ENCODE results near the gene RPL18A. TPM values are rescaled to one million over a fixed set of nuclear protein-coding genes. Genes with fewer than 3 reads are reported as not detected.

Gene RPL18A
- total RNA-seq, 1 experiment from 2014 or later, result 2,837 TPM

DNA sequence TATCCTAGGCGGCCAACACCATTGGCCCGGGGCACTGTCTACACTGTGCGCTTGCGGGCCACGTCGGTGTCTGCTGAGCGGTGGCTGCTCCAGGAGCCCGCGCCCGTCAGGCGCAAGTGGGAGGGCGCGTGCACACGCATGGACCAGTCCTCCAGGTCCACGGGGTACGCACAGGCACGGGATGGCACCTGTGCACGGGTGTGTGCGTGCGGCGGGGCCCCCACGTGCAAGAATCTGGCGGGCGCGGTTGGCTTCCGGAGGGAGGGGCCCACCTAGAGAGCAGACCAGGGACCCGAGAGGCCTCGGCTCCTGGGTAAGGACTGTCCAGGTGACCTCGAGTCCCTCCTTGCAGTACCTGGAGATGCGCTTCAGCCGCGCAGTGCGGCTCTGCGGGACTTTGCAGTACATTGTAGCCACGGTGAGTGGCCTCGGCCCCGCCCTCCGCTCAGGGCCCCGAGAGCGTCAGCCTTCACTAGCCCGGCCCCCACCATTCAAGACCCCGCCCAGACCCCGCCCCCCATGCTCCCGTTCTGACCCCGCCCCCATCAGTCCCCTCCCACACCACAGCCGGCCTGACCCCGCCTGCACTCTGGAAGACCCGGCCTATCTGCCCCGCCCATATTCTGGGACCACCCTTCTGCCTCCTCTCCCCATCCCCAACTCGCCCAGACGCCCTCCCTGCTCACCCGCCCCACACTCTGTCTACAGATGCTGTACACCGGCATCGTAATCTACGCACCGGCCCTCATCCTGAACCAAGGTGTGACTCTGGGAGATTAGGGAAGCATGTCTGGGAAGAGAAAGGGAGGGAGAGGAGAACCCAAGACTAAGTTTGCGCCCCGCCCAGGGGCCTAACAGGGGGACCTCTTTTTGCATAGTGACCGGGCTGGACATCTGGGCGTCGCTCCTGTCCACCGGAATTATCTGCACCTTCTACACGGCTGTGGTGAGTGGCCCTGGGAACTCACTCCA lies 14.4 kb downstream of the RPL18A start:
- Histone ChIP-seq H4K91ac (ENCODE audit: insufficient read length, low read depth, low read length) (no peak overlapping the region), H2AFZ (ENCODE audit: low read length) (peak overlapping the region; percentile 84), H4K5ac (ENCODE audit: insufficient read length, low read depth, low read length) (no peak overlapping the region), H3K23me2 (ENCODE audit: insufficient read length, low read depth, low read length, poor library complexity, severe bottlenecking) (peaks cover 8% of the 10 kb centered on the region), H3T11ph (ENCODE audit: low read length) (no peak overlapping the region), H2BK15ac (ENCODE audit: low read depth, low read length) (no peak overlapping the region), H3K27me3 (ENCODE audit: insufficient read depth, low read length) (no peaks in the 10 kb centered on the region; the same call in 1 of the 2 replicates), H2BK5ac (ENCODE audit: insufficient read length, low read length) (no peak overlapping the region), H3K9me3 (ENCODE audit: control insufficient read depth, low read depth, low read length) (no peaks in the 10 kb centered on the region), H3K14ac (ENCODE audit: insufficient read depth, low read length) (no peak overlapping the region), H3K4me1 (ENCODE audit: insufficient read depth, low read length) (no peaks in the 10 kb centered on the region), H4K8ac (replicated peaks; ENCODE audit: insufficient read length, low read depth, low read length) (no peak overlapping the region), H2AK5ac (ENCODE audit: insufficient read length, low read length) (no peak overlapping the region), H3K9ac (ENCODE audit: extremely low read depth, insufficient read length, low read length) (no peak overlapping the region), H3K18ac (ENCODE audit: insufficient read length, low read depth, low read length) (no peak overlapping the region), H3K4ac (ENCODE audit: low read depth, low read length) (no peak overlapping the region), H2BK12ac (ENCODE audit: insufficient read length, low read depth, low read length) (no peak overlapping the region), H3K23ac (ENCODE audit: insufficient read length, low read depth, low read length) (no peak overlapping the region), H4K20me1 (ENCODE audit: control insufficient read depth, insufficient read depth, insufficient read length) (no peaks in the 10 kb centered on the region), H3K79me1 (ENCODE audit: insufficient read depth, low read depth, low read length, poor library complexity, severe bottlenecking) (no peaks in the 10 kb centered on the region), H3K27ac (ENCODE audit: insufficient read length, low read depth, low read length) (no peak overlapping the region), H3K4me2 (ENCODE audit: insufficient read depth, insufficient read length, low read length) (peak overlapping the region; percentile 93), H2BK20ac (ENCODE audit: low read depth, low read length, poor library complexity, severe bottlenecking) (no peak overlapping the region), H3K79me2 (ENCODE audit: insufficient read depth, low read length) (no peaks in the 10 kb centered on the region), H3K56ac (ENCODE audit: insufficient read length, low read depth, low read length) (no peak overlapping the region), H2BK120ac (ENCODE audit: low read depth, low read length, poor library complexity, severe bottlenecking) (no peak overlapping the region)
- DNase-seq, result peak; percentile 91
- Mint-ChIP-seq H3K27ac (no peak overlapping the region; a peak in 1 of 7 replicates), H3K9me3 (no peaks in the 10 kb centered on the region; a peak in 1 of 5 replicates), H3K4me1 (peaks cover 3 to 10% of the 10 kb centered on the region in 2 experiments), H3K4me3 (peak overlapping the region; percentile 67 to 78), H3K36me3 (ENCODE audit: insufficient read depth in 1 of 3, low read depth in 3 of 3) (no peaks in the 10 kb centered on the region; a peak in 1 of 7 replicates), H3K27me3 (ENCODE audit: low read depth) (peaks cover 32% of the 10 kb centered on the region)
- TF ChIP-seq, protein P1, sequence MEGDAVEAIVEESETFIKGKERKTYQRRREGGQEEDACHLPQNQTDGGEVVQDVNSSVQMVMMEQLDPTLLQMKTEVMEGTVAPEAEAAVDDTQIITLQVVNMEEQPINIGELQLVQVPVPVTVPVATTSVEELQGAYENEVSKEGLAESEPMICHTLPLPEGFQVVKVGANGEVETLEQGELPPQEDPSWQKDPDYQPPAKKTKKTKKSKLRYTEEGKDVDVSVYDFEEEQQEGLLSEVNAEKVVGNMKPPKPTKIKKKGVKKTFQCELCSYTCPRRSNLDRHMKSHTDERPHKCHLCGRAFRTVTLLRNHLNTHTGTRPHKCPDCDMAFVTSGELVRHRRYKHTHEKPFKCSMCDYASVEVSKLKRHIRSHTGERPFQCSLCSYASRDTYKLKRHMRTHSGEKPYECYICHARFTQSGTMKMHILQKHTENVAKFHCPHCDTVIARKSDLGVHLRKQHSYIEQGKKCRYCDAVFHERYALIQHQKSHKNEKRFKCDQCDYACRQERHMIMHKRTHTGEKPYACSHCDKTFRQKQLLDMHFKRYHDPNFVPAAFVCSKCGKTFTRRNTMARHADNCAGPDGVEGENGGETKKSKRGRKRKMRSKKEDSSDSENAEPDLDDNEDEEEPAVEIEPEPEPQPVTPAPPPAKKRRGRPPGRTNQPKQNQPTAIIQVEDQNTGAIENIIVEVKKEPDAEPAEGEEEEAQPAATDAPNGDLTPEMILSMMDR (conservative IDR thresholded peaks at IDR 0.05), result no peak
- no CpG with 5 or more reads among the region's 63 CpGs for WGBS (ENCODE audit: extremely low coverage, insufficient read length, low lambda C conversion rate)

Measured in H9 (cell line).